ENCODE measurements around the gene HMCN2.

DNA sequence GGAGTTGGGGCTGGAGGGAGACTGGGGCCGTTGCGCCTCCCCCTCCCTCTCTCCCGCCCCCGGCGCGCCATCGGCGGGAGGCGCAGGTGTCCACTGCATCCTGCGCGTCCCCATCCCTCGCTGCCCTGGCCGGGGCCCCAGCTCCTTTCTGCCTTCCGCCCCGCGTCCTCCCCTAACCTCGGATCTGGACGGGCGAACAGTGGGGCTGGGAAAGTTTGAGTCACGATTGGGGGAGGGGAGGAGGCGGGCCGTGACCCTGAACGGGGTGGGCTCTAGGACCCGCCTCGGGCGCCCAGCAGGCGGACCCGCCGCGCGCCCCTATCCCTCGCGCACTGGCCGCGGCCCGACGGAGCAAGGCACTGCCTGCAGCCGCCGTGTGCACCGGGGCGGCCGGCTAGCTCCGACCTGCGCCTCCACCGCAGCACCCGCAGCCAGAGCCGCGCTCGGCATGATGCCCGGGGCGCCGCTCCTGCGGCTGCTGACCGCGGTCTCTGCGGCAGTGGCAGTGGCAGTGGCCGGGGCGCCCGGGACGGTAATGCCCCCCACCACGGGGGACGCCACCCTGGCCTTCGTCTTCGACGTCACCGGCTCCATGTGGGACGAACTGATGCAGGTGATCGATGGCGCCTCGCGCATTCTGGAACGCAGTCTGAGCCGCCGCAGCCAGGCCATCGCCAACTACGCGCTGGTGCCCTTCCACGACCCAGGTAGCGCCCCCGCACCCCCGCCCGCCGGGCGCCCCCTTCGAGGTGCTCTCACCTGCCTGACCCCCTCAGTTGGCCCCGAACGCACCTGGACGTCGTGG is at the start of gene HMCN2:
- TF ChIP-seq POLR2A (IDR thresholded peaks at IDR 0.05) (no peak), CTCF (IDR thresholded peaks at IDR 0.05) (no peak)

All from right lobe of liver (tissue), 4 donors.